ENCODE results near the gene TBC1D13.

DNA sequence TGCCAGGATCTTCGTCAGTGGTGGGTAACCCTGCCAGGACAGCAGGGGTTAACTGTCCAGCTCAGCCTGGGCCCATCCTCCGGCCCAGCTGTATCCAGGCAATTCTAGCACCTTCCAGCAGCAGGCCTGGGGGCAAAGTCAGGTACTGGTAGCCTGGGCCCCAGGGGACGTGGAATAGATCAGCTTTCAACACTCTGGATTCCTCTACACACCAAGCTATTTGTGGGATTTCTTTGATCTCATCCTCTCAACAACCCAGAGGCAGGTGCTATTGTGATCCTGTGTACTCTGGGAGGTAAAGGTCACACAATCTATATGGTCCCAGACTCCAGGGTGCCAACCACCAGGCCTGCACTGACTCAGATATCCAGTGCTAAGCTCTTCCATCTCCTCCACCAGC lies 51.3 kb downstream of the TBC1D13 start:
- TF ChIP-seq JUN (IDR thresholded peaks at IDR 0.05; ENCODE audit: borderline replicate concordance, low read depth, low read length) (no peak), JUN (CRISPR knock-in tag; IDR thresholded peaks at IDR 0.05; ENCODE audit: borderline replicate concordance) (no peak), ZFP36 (IDR thresholded peaks at IDR 0.05; ENCODE audit: low read depth, low read length, partially characterized antibody) (no peak), TAF1 (IDR thresholded peaks at IDR 0.05; ENCODE audit: control insufficient read depth, extremely low read depth, insufficient read depth, low read length, severe bottlenecking) (no peak), ZNF445 (CRISPR knock-in tag; IDR thresholded peaks at IDR 0.05; ENCODE audit: low read depth) (no peak), EZH2 (IDR thresholded peaks at IDR 0.05; ENCODE audit: borderline replicate concordance, low read depth, low read length) (no peak), POLR2B (IDR thresholded peaks at IDR 0.05; ENCODE audit: low read depth, partially characterized antibody) (no peak)
- TF ChIP-seq, protein P1, sequence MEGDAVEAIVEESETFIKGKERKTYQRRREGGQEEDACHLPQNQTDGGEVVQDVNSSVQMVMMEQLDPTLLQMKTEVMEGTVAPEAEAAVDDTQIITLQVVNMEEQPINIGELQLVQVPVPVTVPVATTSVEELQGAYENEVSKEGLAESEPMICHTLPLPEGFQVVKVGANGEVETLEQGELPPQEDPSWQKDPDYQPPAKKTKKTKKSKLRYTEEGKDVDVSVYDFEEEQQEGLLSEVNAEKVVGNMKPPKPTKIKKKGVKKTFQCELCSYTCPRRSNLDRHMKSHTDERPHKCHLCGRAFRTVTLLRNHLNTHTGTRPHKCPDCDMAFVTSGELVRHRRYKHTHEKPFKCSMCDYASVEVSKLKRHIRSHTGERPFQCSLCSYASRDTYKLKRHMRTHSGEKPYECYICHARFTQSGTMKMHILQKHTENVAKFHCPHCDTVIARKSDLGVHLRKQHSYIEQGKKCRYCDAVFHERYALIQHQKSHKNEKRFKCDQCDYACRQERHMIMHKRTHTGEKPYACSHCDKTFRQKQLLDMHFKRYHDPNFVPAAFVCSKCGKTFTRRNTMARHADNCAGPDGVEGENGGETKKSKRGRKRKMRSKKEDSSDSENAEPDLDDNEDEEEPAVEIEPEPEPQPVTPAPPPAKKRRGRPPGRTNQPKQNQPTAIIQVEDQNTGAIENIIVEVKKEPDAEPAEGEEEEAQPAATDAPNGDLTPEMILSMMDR (IDR thresholded peaks at IDR 0.05 in 2 of 3, conservative IDR thresholded peaks at IDR 0.05 in 1 of 3; ENCODE audit: insufficient read depth in 2 of 3, low read depth in 1 of 3, low read length in 3 of 3) = no peak
- TF ChIP-seq, protein P2, sequence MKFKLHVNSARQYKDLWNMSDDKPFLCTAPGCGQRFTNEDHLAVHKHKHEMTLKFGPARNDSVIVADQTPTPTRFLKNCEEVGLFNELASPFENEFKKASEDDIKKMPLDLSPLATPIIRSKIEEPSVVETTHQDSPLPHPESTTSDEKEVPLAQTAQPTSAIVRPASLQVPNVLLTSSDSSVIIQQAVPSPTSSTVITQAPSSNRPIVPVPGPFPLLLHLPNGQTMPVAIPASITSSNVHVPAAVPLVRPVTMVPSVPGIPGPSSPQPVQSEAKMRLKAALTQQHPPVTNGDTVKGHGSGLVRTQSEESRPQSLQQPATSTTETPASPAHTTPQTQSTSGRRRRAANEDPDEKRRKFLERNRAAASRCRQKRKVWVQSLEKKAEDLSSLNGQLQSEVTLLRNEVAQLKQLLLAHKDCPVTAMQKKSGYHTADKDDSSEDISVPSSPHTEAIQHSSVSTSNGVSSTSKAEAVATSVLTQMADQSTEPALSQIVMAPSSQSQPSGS (CRISPR knock-in tag; IDR thresholded peaks at IDR 0.05) = no peak
